Peyer's patch (tissue), 4 donors: ENCODE measurements around the gene TAS2R1.

Experiments used
- CTCF ChIP-seq, 6 experiments: fragments of 450-650 bp in 4 of 6; fragments of 200-600 bp in 2 of 6; sonication (generic) in 1 of 6; IDR thresholded peaks; one replicate each; pipeline ENCODE4 v1.5.1; 2017 to 2019; ENCODE audit warnings: antibody characterized with exemption in 6 of 6, mild to moderate bottlenecking in 3 of 6, moderate library complexity in 1 of 6
- POLR2A ChIP-seq, 2 donors: fragments of 450-650 bp; IDR thresholded peaks; one replicate each; pipeline ENCODE4 v1.5.1; 2017; ENCODE audit warnings: antibody characterized with exemption in 2 of 2, mild to moderate bottlenecking in 2 of 2, moderate library complexity in 2 of 2

DNA sequence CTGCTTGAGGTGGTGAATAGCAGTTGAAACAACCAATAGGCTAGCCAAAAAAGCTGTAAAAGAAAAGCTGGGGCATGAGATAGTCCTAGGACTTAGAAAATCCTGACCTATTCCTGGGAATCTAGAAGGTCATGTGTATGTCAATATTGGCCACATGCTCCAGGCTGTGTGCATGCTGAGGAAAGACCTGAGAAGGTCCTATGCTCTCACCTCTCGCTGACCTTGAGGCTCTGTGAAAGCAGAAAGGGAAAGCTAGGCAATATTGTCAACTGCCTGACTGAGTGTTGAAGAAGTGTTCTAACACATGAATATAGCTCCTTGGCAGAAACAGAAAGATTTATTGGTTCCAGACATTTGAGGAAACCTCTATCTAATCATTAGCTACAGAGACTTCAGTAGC, 19.8 kb downstream of the TAS2R1 start:
- TF ChIP-seq CTCF (IDR thresholded peaks at IDR 0.05) (no peak), POLR2A (IDR thresholded peaks at IDR 0.05) (no peak)
